Common myeloid progenitor, CD34-positive (primary cell): ENCODE measurements around the gene HSPA4L. TPM values are rescaled to one million over a fixed set of nuclear protein-coding genes. Genes with fewer than 3 reads are reported as not detected.
A peak's percentile ranks its signal among the peaks of the same experiment; 100 is the strongest.

ENCODE experiments used
- CTCF ChIA-PET: fragments of 350-600 bp; sonication (Branson Sonifier 250); formaldehyde crosslinking; loops from one replicate; lab custom pipeline; 2021; ENCODE audit warnings: antibody characterized with exemption; lab: Charles Lee
- POLR2A ChIA-PET: fragments of 350-600 bp; sonication (Branson Sonifier 250); formaldehyde crosslinking; loops from one replicate; lab custom pipeline; 2021; ENCODE audit warnings: antibody characterized with exemption; lab: Charles Lee
- DNase-seq, 3 donors: peaks; one replicate each; pipeline versions ENCODE4 v3.0.0 to v3.0.0-alpha.2; 2013
- H3K27ac ChIP-seq, 2 experiments: 1 replicate in 1 of 2; 2 replicates in 1 of 2; pipeline ENCODE4 v1.7.0; 2013; ENCODE audit warnings: inconsistent platforms in 2 of 2, low read length in 2 of 2, mild to moderate bottlenecking in 2 of 2, low read depth in 1 of 2, moderate library complexity in 1 of 2; ENCODE audit not compliant: severe bottlenecking in 2 of 2, insufficient read depth in 1 of 2, poor library complexity in 1 of 2
- H3K27me3 ChIP-seq, 5 experiments: replicated peaks in 2 of 5; 1 replicate in 3 of 5; 2 replicates in 2 of 5; pipeline versions ENCODE4 v1.6.1 to v1.7.0; 2013; ENCODE audit warnings: low read length in 4 of 5, mild to moderate bottlenecking in 2 of 5, moderate library complexity in 2 of 5, inconsistent platforms in 1 of 5; ENCODE audit not compliant: insufficient read depth in 5 of 5, control insufficient read depth in 4 of 5
- H3K36me3 ChIP-seq, 4 experiments: 1 replicate in 2 of 4; 2 replicates in 2 of 4; pipeline versions ENCODE4 v1.6.1 to v1.7.0; 2013; ENCODE audit warnings: low read length in 3 of 4, control low read depth in 1 of 4, mild to moderate bottlenecking in 1 of 4; ENCODE audit not compliant: control insufficient read depth in 4 of 4, insufficient read depth in 4 of 4
- H3K4me1 ChIP-seq, 4 experiments: 1 replicate in 3 of 4; 2 replicates in 1 of 4; pipeline versions ENCODE4 v1.6.1 to v1.7.1; 2013; ENCODE audit warnings: low read length in 3 of 4, mild to moderate bottlenecking in 3 of 4, control low read depth in 1 of 4, inconsistent platforms in 1 of 4, moderate library complexity in 1 of 4; ENCODE audit not compliant: control insufficient read depth in 4 of 4, insufficient read depth in 4 of 4; ENCODE audit errors: control extremely low read depth in 1 of 4
- H3K4me3 ChIP-seq, 7 experiments: 1 replicate in 4 of 7; 2 replicates in 3 of 7; pipeline versions ENCODE4 v1.5.1 to v1.7.0; 2013; ENCODE audit warnings: mild to moderate bottlenecking in 7 of 7, low read length in 6 of 7, moderate library complexity in 6 of 7, inconsistent platforms in 2 of 7, low read depth in 2 of 7, control low read depth in 1 of 7; ENCODE audit not compliant: insufficient read depth in 4 of 7, control insufficient read depth in 1 of 7; ENCODE audit errors: extremely low read depth in 1 of 7
- H3K9me3 ChIP-seq, 5 experiments: 1 replicate in 4 of 5; 2 replicates in 1 of 5; pipeline versions ENCODE4 v1.6.1 to v1.7.1; 2013; ENCODE audit warnings: low read length in 4 of 5, mild to moderate bottlenecking in 2 of 5, inconsistent platforms in 1 of 5, low read depth in 1 of 5, moderate library complexity in 1 of 5; ENCODE audit not compliant: control insufficient read depth in 4 of 5, insufficient read depth in 2 of 5; ENCODE audit errors: control extremely low read depth in 1 of 5
- WGBS: methylation state at CpG from one replicate; pipeline ENCODE4 v1.1.5; 2013; ENCODE audit not compliant: insufficient coverage; 5-methylcytosine and 5-hydroxymethylcytosine counted together
- polyA plus RNA-seq: library from polyadenylated mRNA; unstranded; fragments of 120-200 nt; gene quantifications from one replicate; pipeline ENCODE4 v1.2.1, GENCODE V29; 2013

HSPA4L gene
- 1.7 TPM for polyA plus RNA-seq

DNA sequence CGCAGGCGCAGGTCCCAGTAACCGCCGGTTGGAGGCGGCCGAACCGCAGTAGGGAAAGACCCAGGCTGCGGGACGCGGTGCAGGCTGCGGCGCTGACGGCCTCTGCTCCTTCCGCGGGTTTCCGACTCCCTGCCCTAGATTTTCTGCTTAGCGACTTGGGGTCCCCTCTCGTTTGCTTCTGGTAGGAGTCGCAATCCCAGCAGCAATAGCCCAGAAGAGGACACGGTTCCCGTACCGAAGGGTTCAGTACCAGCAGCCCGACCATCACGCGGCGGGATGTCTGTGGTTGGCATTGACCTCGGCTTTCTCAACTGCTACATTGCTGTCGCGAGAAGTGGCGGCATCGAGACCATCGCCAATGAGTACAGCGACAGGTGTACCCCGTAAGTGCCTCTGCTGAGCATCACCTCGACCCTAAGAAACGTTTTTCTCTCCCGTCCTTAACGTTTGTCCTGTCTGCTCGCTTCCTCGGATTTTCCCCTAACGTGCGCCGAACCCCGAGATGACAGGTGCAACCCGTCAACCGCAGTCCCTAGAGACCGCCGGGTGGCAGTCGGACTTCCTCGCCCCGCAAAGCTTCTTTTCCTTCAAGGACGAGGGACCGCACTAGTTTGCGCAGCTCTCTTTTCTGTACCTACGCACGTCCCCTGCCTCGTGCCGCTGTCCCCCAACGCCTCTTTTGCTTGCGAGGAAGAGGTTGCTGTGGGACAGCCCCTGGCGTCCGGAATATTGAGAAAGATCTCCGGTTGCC, at the start of gene HSPA4L:
Gene HSPA4L, plus strand, starts transcription at position 48 of the 751 bp plus-strand sequence. Its CDS starts 229 bp downstream, at position 277.
- POLR2A ChIA-PET: interaction anchor here (0.7 kb wide), 2 partner anchors 196 to 641 kb away, joined by 3 to 7 read pairs; no protein-coding TSS in a partner anchor
- H3K27me3 ChIP-seq: peaks cover 0 to 23% (median 10%) of the 10 kb centered on the region in 5 experiments
- peak; percentile 66 to 86 (median 86) for DNase-seq
- peak within 1 kb of the TSS in 1 of 2 experiments; percentile 9 for H3K27ac ChIP-seq
- peak within 1 kb of the TSS; percentile 61 to 89 (median 75) for H3K4me3 ChIP-seq
- H3K36me3 ChIP-seq: no peaks in the 10 kb centered on the region
- H3K9me3 ChIP-seq: no peaks in the 10 kb centered on the region
- peaks cover 0 to 22% (median 21%) of the 10 kb centered on the region in 4 experiments for H3K4me1 ChIP-seq
- WGBS: under 1% methylated on average over 60 of the region's 63 CpGs
- CTCF ChIA-PET: interaction anchor here (0.6 to 1.0 kb wide), 2 partner anchors 49 to 55 kb away, joined by 3 read pairs; no protein-coding TSS in a partner anchor

DNA sequence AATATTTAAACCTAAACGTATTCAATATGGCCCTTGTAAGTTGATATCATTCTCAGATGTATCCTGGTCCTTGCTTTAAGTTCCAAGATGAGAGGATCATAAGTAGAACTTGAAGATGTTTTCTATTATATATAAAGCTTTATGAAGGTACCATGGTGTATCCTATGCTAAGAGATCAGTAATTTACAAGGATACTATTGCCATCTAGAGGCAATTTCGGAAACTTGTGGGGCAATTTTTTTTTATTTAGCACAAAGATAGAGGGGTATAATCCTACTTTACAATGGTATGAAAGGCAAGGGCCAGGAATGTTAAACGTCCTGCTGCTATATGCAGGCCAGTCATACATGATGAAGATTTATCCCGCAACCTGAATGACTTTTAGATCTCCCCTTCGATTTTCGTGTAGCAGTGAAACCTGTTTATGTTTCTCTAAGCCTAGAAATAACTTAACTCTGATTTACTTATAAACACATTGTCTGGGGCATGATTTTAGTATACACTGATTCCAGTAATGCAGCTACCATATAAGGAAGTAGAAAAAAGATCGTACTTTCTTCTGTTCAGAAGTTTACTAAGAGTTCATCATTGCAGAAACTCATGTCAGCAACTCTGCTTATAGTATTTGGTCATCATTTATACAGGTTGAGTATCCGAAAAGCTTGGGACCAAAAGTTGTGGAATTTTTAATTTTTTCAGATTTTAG, 49.3 kb upstream of the HSPA4L start:
- Histone ChIP-seq H3K27ac (no peak overlapping the region), H3K4me1 (no peaks in the 10 kb centered on the region), H3K36me3 (no peaks in the 10 kb centered on the region), H3K27me3 (no peaks in the 10 kb centered on the region), H3K4me3 (no peak overlapping the region), H3K9me3 (no peaks in the 10 kb centered on the region)
- peak; percentile 42 to 68 (median 61) for DNase-seq
- CTCF ChIA-PET: interaction anchor here (0.7 to 9.3 kb wide), 15 partner anchors 10 to 136 kb away, joined by 3 to 112 read pairs (median 5); partner anchors contain the start of gene HSPA4L
- POLR2A ChIA-PET: interaction anchor here (0.6 kb wide), 2 partner anchors 8 to 125 kb away, joined by 3 to 4 read pairs; no protein-coding TSS in a partner anchor
- WGBS: 8% methylated on average over 3 of the region's 8 CpGs

DNA sequence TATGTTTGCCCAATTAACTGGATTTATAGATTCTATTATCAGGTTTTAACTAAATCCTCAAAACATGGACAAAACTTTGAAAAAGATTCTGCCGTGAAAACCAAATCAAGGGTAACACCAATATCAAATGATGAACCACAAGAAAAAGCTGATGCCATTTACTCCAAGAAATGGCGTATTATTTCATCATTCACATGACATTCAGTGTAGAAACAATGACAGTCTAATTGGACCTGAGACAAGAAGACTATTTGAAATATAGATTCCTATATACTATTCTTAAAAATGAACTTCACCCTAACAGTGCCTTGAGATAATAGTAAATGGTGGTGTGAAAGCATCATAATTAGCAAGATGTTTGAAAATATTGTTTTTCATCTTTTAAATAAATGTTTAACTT, 47.1 kb upstream of the HSPA4L start:
- Histone ChIP-seq H3K27me3 (no peaks in the 10 kb centered on the region), H3K4me1 (no peaks in the 10 kb centered on the region), H3K4me3 (no peak overlapping the region), H3K9me3 (no peaks in the 10 kb centered on the region), H3K36me3 (no peaks in the 10 kb centered on the region), H3K27ac (no peak overlapping the region)
- ChIA-PET CTCF (interaction anchor here (1.0 to 9.3 kb wide), 2 partner anchors 25 to 128 kb away, joined by 3 to 112 read pairs; no protein-coding TSS in a partner anchor), POLR2A (interaction anchor here (0.6 kb wide), 1 partner anchor 139 kb away, joined by 3 read pairs; no protein-coding TSS in a partner anchor)
- DNase-seq: no peak
- WGBS: 100% methylated on average over 1 of the region's 2 CpGs

- no peaks in the 10 kb centered on the region for H3K4me1 ChIP-seq
- peaks cover 0 to 3% (median 0%) of the 10 kb centered on the region in 5 experiments for H3K9me3 ChIP-seq
- H3K27me3 ChIP-seq: peaks cover 0 to 2% (median 0%) of the 10 kb centered on the region in 5 experiments
- WGBS: 38% methylated on average over 1 of the region's 4 CpGs
- CTCF ChIA-PET: interaction anchor here (1.0 kb wide), 1 partner anchor 136 kb away, joined by 3 read pairs; no protein-coding TSS in a partner anchor
- POLR2A ChIA-PET: no interaction called here
- H3K4me3 ChIP-seq: no peak overlapping the region
- H3K36me3 ChIP-seq: no peaks in the 10 kb centered on the region
- peak in 2 of 3 donors; percentile 8 to 38 for DNase-seq
- no peak overlapping the region for H3K27ac ChIP-seq
Measured at GRCh38 chr4:127737295-127737694, 44.8 kb upstream of the HSPA4L start.

DNA sequence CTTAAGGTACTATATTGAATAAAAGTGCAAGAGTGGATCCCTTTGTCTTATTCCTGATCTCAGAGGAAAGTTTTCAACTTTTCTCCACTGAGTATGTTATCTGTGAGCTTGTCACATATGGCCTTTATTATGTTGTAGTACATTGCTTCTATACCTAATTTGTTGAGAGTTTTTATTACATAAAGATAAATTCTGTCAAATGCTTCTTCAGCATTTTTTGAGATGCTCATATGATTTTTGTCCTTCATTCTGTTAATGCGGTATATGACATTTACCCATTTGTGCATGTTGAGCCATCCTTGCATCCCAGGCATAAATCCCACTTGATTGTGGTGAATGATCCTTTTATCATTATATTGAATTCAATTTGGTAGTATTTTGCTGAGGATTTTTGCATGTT, 40.9 kb upstream of the HSPA4L start:
- ChIA-PET CTCF (interaction anchor here (1.2 kb wide), 1 partner anchor 8 kb away, joined by 4 read pairs; no protein-coding TSS in a partner anchor), POLR2A (no interaction called here)
- Histone ChIP-seq H3K4me1 (no peaks in the 10 kb centered on the region), H3K9me3 (peaks cover 0 to 3% (median 0%) of the 10 kb centered on the region in 5 experiments), H3K27ac (no peak overlapping the region), H3K27me3 (peaks cover 0 to 2% (median 0%) of the 10 kb centered on the region in 5 experiments), H3K4me3 (no peak overlapping the region), H3K36me3 (no peaks in the 10 kb centered on the region)
- no peak for DNase-seq
- no CpG with 5 or more reads among the region's 1 CpG for WGBS

- no peaks in the 10 kb centered on the region for H3K27me3 ChIP-seq
- no peaks in the 10 kb centered on the region for H3K36me3 ChIP-seq
- no peaks in the 10 kb centered on the region for H3K4me1 ChIP-seq
- CTCF ChIA-PET: interaction anchor here (1.4 kb wide), 1 partner anchor 21 kb away, joined by 3 read pairs; no protein-coding TSS in a partner anchor
- peaks cover 0 to 12% (median 5%) of the 10 kb centered on the region in 5 experiments for H3K9me3 ChIP-seq
- no peak for DNase-seq
- POLR2A ChIA-PET: no interaction called here
- no peak overlapping the region for H3K4me3 ChIP-seq
- H3K27ac ChIP-seq: no peak overlapping the region
- 89% methylated on average over 4 of the region's 4 CpGs for WGBS
Measured at GRCh38 chr4:127747883-127748282, 34.2 kb upstream of the HSPA4L start.
